Measurements from ENCODE around the gene COL19A1.

COL19A1 gene

GRCh38 chr6:70176842-70177550 is 310.6 kb downstream of the COL19A1 start:
- DNase-seq, result no peak

DNA sequence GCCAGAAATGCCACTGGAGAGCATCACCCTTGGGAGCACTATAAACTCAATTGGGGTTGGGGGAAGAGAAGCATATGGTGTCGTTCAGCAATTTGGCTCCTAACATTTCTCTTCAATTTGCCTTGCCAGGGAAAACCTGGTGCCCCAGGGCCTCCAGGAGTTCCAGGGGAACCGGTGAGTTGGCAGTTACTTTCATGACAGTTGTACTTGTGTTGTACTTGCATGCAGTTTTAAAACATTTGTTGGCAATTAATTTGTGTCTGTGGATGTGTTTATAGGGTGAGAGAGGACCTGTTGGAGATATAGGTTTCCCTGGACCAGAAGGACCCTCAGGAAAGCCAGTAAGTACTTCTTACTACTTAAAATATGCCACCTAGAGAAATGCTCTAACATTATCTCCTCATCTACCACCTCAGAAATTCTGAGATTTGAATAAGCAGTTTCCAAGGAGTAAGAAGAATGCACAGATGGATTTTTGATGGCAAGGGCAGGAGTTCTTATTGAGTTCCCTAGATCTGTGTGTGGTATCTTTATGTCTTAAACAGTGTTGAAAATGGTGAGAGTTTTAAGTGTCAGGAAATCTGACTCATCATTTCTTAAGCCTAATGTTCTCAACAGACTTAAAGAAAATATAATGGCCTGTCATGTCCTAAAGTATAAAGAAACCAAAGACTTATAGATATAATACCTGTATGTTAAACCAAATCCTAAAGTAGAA is 314.0 kb downstream of the COL19A1 start:
- DNase-seq, result no peak

GRCh38 chr6:70180901-70181599 is 314.7 kb downstream of the COL19A1 start:
- DNase-seq, result no peak

DNA sequence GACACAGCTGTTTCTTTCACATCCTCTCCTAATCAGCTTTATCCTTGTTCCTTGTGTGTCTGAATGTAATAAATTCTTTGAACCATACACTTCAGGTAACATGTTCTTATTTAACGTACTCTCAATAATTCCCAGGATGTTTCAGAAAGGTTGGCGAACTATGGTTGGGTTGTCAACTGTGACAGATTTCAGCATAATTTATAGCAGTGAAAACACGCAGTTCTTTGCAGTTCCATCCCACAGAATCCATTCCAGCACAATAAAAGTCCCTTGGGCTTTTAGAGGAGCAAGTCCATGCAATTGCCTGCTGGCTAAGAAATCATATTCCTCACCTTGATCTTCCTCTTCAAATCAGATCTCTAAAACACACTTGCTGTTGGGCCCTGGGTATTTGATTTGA is 317.2 kb downstream of the COL19A1 start:
- DNase-seq, result no peak

- DNase-seq, result no peak
Measured at GRCh38 chr6:70184723-70185122, 318.4 kb downstream of the COL19A1 start.

DNA sequence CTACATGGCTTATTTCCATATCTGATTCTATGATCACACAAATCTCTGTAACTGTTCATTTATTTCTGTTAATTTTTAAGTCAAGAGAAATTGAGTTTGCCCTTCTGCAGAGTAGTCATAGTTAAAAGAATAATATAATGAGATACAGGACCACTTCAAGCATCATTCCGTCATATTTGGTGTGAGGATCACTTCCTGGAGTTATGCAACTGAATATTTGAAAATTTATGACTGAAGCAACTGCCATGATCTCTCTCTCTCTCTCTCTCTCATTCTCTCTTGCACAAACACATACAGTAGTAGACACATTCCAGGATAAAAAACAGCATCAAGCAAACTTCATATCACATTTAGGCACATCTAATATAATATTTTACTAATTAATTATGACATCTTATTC is 320.1 kb downstream of the COL19A1 start:
- DNase-seq, result no peak

- no peak for DNase-seq
Measured at GRCh38 chr6:70188202-70188601, 321.8 kb downstream of the COL19A1 start.

DNA sequence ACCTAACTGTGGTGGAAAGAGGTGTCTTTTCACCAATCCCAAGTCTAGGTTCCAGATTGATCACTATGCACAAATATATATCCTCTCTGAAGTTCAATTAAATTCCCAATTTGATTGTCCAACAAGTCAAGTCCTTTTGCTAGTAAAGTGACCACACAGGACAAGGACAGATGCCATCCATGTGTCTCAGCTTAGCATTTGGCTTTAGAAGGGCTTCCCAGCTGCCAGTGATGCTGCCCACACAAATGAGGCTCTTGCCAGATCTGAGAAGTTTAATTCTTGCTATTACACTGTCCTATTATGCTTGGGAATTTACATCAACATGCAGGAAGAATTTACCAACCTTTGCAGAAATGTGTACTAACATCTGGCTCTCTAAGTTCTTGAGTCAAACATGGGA is 328.1 kb downstream of the COL19A1 start:
- no peak for DNase-seq

DNA sequence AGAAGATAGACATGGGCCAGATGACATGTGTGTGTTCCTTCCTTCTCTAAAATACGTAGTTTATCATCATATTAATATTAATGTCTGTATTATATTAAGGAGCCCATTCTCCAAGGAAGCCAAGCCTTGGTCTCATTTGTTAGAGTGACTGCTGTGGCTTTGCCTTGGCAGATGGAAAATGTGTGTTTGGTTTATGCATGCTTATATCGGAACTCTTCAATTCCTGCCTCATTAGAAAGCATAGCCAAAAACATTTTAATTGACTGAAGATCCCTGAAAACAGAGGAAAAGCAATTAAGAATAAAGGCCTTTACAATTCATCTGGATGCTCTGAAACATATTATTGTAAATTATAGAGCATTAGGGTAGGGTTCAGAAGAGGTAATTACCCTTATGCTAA is 330.2 kb downstream of the COL19A1 start:
- no peak for DNase-seq

DNA sequence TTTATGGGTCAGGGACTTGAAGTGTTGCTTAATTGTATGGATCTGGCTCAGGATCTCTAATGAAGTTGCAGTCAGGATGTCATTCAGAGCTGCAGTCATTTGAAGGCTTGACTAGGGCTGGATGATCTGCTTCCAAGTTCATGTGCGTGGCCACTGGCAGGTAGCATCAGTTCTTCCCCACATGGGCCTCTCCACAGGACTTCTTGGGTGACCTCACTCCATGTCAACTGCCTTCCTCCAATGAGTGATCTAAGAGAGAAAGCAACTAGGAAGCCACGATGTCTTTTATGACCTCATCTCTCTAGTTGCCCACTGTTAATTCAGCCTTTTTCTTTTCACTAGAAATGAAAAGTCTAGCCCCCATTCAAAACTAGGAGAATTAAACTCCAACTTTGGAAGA is 332.4 kb downstream of the COL19A1 start:
- DNase-seq, result no peak

GRCh38 chr6:70208235-70208790 is 342.0 kb downstream of the COL19A1 start:
- DNase-seq, result no peak

DNA sequence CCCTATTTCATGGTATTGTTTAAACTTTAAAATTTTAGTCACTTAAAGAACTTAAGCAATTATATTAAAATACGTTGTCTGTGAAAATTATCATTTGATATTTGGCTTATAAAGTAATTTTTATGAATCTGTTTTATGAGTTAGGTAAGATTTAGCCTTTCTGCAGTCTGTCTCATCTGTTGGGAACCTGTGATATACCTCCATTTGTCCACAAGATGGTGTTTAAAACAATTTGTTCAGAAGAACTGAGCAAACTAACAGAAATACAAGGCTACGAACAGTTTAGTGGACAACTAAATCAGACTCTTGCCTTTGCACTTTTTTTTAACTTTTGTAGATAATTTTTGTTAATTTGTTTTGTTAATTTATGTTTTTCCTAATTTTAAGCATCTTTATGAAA is 344.1 kb downstream of the COL19A1 start:
- no peak for DNase-seq

GRCh38 chr6:70215460-70216108 is 349.2 kb downstream of the COL19A1 start:
- no peak for DNase-seq

- no peak for DNase-seq
Measured at GRCh38 chr6:70216767-70217166, 350.4 kb downstream of the COL19A1 start.

DNA sequence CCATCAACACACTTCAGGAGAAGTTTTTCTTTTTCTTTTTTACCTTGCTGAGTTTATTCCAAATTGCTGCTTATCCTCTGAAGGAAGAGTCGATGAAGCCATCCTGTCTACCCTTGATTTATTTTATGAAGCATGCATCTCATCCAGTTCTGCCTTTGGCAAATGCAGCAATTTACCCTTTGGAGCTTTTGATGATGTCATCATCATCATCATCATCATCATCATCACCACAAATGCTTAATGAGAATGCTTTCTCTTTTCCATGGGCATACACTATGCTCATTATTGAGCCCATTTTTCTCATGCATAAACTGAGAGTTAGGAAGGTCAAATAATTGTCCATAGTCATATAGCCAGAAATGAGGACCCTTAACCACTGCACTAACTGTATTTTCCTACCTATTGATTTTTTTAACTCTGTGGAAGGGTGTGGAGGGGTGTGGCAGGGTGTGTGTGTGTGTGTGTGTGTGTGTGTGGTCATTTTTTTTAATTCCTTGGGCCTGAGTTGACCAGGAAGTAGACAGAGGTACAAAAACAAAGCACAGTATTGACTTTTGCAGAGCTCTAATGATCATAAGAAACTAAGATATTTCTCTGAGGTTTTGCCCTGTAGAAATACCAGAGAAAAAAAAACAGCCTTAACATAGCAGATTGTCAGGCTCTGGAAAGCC is 353.7 kb downstream of the COL19A1 start:
- DNase-seq, result no peak

- DNase-seq, result peak; percentile 34
Measured at GRCh38 chr6:70221025-70221714, 354.8 kb downstream of the COL19A1 start.

DNA sequence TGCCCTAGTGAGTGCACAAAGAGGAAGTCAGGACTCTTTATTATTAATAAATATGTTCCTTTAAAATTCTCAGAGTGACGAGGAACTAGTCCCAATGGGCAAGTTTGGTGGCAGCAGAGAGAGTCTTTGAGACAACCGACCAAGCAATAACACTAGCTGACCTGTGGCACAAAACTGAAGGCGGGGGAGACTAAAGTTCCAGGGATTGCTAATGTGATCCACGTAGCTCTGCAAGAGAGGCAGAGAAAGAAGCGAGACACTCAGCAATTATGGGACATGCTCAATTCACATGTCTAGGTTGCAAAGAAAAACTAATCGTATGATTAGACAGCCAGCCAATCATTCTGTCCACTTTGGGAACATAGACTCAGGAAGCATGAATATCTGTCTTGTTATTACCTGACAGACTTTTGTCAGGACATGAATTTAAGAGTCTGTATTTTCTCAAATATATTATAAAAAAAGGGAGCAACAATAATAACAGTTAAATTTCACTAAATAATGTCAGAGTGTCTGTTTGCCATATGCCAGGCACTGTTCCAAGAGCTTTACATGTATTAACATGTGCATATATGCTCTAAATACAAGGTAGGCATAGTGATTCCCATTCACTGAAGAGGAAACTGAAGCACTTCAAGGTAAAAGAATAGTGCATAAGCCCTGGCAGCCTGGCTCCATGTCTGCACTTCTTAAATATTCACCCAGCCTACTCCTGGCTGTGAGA is 355.5 kb downstream of the COL19A1 start:
- DNase-seq, result no peak

GRCh38 chr6:70222439-70222749 is 356.0 kb downstream of the COL19A1 start:
- no peak for DNase-seq

GRCh38 chr6:70225055-70225454 is 358.7 kb downstream of the COL19A1 start:
- peak; percentile 80 for DNase-seq

GRCh38 chr6:70231311-70231710 is 365.0 kb downstream of the COL19A1 start:
- peak; percentile 98 for DNase-seq

- DNase-seq, result no peak
Measured at GRCh38 chr6:70234561-70235236, 368.3 kb downstream of the COL19A1 start.

All from NCI-H446 treated with DMSO at 0.1 percent for 48 hours (cell line).